ENCODE measurements around the gene TTLL1.

TTLL1 gene

GRCh38 chr22:42994917-42995562 lies 94.2 kb downstream of the TTLL1 start:
- peak overlapping the region; percentile 56 for H3K4me3 ChIP-seq (ENCODE audit: low read depth, low read length)
- DNase-seq (ENCODE audit: low read depth) = peak; percentile 100
- no peak for TF ChIP-seq CTCF (IDR thresholded peaks at IDR 0.05; ENCODE audit: control insufficient read depth, extremely low read depth, insufficient read depth)

GRCh38 chr22:42994276-42994916 lies 94.8 kb downstream of the TTLL1 start:
- no peak for TF ChIP-seq CTCF (IDR thresholded peaks at IDR 0.05; ENCODE audit: control insufficient read depth, extremely low read depth, insufficient read depth)
- peak overlapping the region; percentile 56 for H3K4me3 ChIP-seq (ENCODE audit: low read depth, low read length)
- no peak for DNase-seq (ENCODE audit: low read depth)

- peak overlapping the region; percentile 56 for H3K4me3 ChIP-seq (ENCODE audit: low read depth, low read length)
- no peak for TF ChIP-seq CTCF (IDR thresholded peaks at IDR 0.05; ENCODE audit: control insufficient read depth, extremely low read depth, insufficient read depth)
- DNase-seq (ENCODE audit: low read depth) = no peak
Measured at GRCh38 chr22:42993651-42994275, 95.4 kb downstream of the TTLL1 start.

GRCh38 chr22:42992886-42993479 lies 96.2 kb downstream of the TTLL1 start:
- no peak for TF ChIP-seq CTCF (IDR thresholded peaks at IDR 0.05; ENCODE audit: control insufficient read depth, extremely low read depth, insufficient read depth)
- H3K4me3 ChIP-seq (ENCODE audit: low read depth, low read length) = no peak overlapping the region

GRCh38 chr22:42992092-42992491 lies 97.1 kb downstream of the TTLL1 start:
- H3K4me3 ChIP-seq (ENCODE audit: low read depth, low read length) = no peak overlapping the region
- TF ChIP-seq CTCF (IDR thresholded peaks at IDR 0.05; ENCODE audit: control insufficient read depth, extremely low read depth, insufficient read depth) = no peak
- no peak for DNase-seq (ENCODE audit: low read depth)

More at GRCh38 chr22:42992886-42993479, 96.2 kb downstream of the TTLL1 start:
- no peak for DNase-seq (ENCODE audit: low read depth)

GRCh38 chr22:42991010-42991651 lies 98.1 kb downstream of the TTLL1 start:
- no peak for DNase-seq (ENCODE audit: low read depth)
- no peak overlapping the region for H3K4me3 ChIP-seq (ENCODE audit: low read depth, low read length)
- no peak for TF ChIP-seq CTCF (IDR thresholded peaks at IDR 0.05; ENCODE audit: control insufficient read depth, extremely low read depth, insufficient read depth)

Measured in LNCaP clone FGC (cell line).